Tibial artery (tissue), 4 donors: ENCODE measurements around the gene RAPGEF1.
"Not testable (repeated sequence)": the region's sequence is repeated elsewhere in the genome, so short reads cannot be mapped to it uniquely, and the experiment has no call there.

Experiments
- DNase-seq, 2 donors: peaks; one replicate each; pipeline ENCODE4 v3.0.0-alpha.2; 2019
- H3K27ac ChIP-seq, 2 donors: fragments of 200-600 bp; sonication (generic) in 1 of 2; 1 replicate in 1 of 2; 2 replicates in 1 of 2; pipeline ENCODE4 v1.5.1; 2018 to 2019; ENCODE audit warnings: mild to moderate bottlenecking in 1 of 2
- H3K27me3 ChIP-seq, 2 donors: fragments of 200-600 bp; sonication (generic) in 1 of 2; one replicate each; pipeline versions ENCODE4 v1.5.1 to v1.6.0; 2016 to 2019
- H3K36me3 ChIP-seq, 3 donors: fragments of 200-600 bp; sonication (generic) in 2 of 3; one replicate each; pipeline ENCODE4 v1.5.1; 2016 to 2019; ENCODE audit warnings: mild to moderate bottlenecking in 2 of 3
- H3K4me1 ChIP-seq, 4 donors: fragments of 200-600 bp; sonication (generic) in 2 of 4; 1 replicate in 3 of 4; 2 replicates in 1 of 4; pipeline ENCODE4 v1.5.1; 2016 to 2019
- H3K4me3 ChIP-seq, 2 donors: fragments of 200-600 bp; sonication (generic) in 1 of 2; 1 replicate in 1 of 2; 2 replicates in 1 of 2; pipeline ENCODE4 v1.5.1; 2018 to 2019; ENCODE audit warnings: mild to moderate bottlenecking in 2 of 2
- H3K9me3 ChIP-seq, 3 donors: fragments of 200-600 bp; sonication (generic) in 1 of 3; one replicate each; pipeline ENCODE4 v1.5.1; 2016 to 2019
- intact Hi-C: fragments of 100-400 bp; cut with DNase I; formaldehyde crosslinking; loops from one replicate; pipeline ENCODE4 v1.15.0; 2023; ENCODE audit warnings: low total_unique reads
- TF ChIP-seq, protein P1 (sequence below), 2 experiments: fragments of 200-600 bp in 1 of 2; fragments of 450-650 bp in 1 of 2; IDR thresholded peaks; one replicate each; pipeline ENCODE4 v1.5.1; 2017 to 2019; ENCODE audit warnings: antibody characterized with exemption in 2 of 2, mild to moderate bottlenecking in 1 of 2, moderate library complexity in 1 of 2

Gene RAPGEF1

DNA sequence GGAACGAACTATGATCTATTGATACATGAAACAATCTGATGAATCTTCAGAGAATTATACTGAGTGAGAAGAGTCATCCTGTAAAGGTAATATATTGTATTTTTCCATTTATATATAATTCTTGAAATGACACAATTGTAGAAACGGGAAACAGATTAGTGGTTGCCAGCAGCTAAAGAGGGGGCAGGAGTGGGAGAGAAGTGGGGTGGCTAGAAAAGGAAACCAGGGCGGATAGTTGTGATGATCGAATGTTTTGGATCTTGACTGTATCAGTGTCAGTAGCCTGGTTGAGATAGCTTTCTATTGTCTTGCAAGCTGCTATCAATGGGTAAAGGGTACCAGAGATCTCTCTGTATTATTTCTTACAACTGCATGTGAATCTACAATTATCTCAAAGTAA, 17.7 kb upstream of the RAPGEF1 start:
- no peak overlapping the region for H3K27ac ChIP-seq
- H3K4me3 ChIP-seq: no peak overlapping the region
- H3K27me3 ChIP-seq: peaks cover 0 to 35% of the 10 kb centered on the region in 2 donors
- H3K36me3 ChIP-seq: no peaks in the 10 kb centered on the region
- H3K9me3 ChIP-seq: no peaks in the 10 kb centered on the region
- DNase-seq: no peak
- peaks cover 0 to 9% (median 4%) of the 10 kb centered on the region in 4 donors for H3K4me1 ChIP-seq
- TF ChIP-seq, protein P1, sequence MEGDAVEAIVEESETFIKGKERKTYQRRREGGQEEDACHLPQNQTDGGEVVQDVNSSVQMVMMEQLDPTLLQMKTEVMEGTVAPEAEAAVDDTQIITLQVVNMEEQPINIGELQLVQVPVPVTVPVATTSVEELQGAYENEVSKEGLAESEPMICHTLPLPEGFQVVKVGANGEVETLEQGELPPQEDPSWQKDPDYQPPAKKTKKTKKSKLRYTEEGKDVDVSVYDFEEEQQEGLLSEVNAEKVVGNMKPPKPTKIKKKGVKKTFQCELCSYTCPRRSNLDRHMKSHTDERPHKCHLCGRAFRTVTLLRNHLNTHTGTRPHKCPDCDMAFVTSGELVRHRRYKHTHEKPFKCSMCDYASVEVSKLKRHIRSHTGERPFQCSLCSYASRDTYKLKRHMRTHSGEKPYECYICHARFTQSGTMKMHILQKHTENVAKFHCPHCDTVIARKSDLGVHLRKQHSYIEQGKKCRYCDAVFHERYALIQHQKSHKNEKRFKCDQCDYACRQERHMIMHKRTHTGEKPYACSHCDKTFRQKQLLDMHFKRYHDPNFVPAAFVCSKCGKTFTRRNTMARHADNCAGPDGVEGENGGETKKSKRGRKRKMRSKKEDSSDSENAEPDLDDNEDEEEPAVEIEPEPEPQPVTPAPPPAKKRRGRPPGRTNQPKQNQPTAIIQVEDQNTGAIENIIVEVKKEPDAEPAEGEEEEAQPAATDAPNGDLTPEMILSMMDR (IDR thresholded peaks at IDR 0.05): no peak
- intact Hi-C loops: no loop called here

DNA sequence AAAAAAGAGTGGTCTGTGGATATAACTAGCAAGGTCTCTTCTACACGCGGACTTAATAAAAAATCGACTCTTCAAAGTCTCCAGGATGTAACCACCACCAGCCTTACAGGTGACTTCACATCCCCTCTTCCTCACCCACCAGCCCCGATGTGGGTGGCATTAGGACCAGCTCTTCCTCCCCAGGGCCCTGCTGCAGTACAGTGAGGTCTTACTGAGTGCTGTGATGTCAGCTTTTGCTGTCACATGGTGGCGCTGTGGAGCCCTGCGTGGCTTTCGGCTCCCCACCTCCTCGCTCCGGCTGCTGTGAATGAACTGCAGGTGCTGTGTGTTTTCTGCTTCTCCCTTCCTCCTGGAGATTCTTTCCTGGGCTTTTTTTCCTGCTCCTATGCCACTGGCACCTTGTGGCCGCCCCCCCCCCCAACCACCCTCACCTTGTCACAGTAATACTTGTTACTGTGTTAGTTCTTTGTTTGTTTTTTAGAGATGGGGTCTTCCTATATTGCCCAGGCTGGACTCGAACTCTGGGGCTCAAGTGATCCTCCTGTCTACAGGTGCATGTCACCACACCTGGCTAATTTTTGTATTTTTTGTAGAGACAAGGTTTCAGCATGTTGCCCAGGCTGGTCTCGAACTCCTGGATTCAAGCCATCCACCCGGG, 15.8 kb upstream of the RAPGEF1 start:
- peaks cover 0 to 5% (median 1%) of the 10 kb centered on the region in 4 donors for H3K4me1 ChIP-seq
- DNase-seq: peak; percentile 74 to 84
- H3K27me3 ChIP-seq: peaks cover 0 to 29% of the 10 kb centered on the region in 2 donors
- no peak overlapping the region for H3K27ac ChIP-seq
- intact Hi-C loops: no loop called here
- no peak overlapping the region for H3K4me3 ChIP-seq
- TF ChIP-seq, protein P1 (IDR thresholded peaks at IDR 0.05): peak; percentile 52 to 65
- no peaks in the 10 kb centered on the region for H3K9me3 ChIP-seq
- no peaks in the 10 kb centered on the region for H3K36me3 ChIP-seq

DNA sequence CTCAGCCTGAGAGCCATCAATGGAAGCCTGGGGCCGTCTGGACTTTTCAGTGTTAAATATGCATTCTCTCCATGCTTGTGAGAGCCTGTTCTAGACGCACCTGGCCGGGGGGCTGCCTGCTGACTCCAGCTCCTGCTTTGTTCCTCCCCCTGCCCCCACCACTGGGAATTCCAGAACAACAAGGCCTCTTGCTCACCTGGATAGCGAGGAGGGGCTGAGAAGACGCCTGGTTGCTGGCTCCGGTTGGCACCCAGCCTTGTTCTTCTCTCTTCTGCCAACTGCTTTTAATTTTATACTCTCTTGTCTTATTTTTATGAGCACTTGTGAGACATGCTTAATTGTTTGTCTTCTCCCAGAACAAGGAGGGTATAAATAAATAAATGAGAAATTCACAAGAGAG, 15.0 kb upstream of the RAPGEF1 start:
- no peak overlapping the region for H3K4me3 ChIP-seq
- H3K27me3 ChIP-seq: peaks cover 0 to 29% of the 10 kb centered on the region in 2 donors
- TF ChIP-seq, protein P1 (IDR thresholded peaks at IDR 0.05): no peak
- H3K36me3 ChIP-seq: no peaks in the 10 kb centered on the region
- intact Hi-C loops: no loop called here
- H3K4me1 ChIP-seq: peaks cover 0 to 5% (median 1%) of the 10 kb centered on the region in 4 donors
- H3K27ac ChIP-seq: no peak overlapping the region
- no peak for DNase-seq
- H3K9me3 ChIP-seq: no peaks in the 10 kb centered on the region

DNA sequence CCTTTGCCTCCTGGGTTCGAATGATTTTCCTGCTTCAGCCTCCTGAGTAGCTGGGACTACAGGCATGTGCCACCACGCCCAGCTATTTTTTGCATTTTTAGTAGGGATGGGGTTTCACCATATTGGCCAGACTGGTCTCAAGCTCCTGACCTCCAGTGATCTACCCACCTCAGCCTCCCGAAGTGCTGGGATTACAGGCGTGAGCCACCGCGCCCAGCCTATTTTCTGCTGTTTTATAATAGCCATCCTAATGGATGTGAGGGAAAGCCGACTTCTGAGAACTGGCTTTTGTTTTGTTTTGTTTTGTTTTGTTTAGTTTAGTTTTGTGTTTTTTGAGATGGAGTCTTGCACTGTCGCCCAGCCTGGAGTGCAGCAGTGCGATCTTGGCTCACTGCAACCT, 13.9 kb upstream of the RAPGEF1 start:
- H3K27ac ChIP-seq, H3K9me3 ChIP-seq, H3K4me1 ChIP-seq, H3K4me3 ChIP-seq, intact Hi-C loops, DNase-seq, H3K36me3 ChIP-seq: not testable (repeated sequence)
- peaks cover 0 to 29% of the 10 kb centered on the region in 2 donors for H3K27me3 ChIP-seq

DNA sequence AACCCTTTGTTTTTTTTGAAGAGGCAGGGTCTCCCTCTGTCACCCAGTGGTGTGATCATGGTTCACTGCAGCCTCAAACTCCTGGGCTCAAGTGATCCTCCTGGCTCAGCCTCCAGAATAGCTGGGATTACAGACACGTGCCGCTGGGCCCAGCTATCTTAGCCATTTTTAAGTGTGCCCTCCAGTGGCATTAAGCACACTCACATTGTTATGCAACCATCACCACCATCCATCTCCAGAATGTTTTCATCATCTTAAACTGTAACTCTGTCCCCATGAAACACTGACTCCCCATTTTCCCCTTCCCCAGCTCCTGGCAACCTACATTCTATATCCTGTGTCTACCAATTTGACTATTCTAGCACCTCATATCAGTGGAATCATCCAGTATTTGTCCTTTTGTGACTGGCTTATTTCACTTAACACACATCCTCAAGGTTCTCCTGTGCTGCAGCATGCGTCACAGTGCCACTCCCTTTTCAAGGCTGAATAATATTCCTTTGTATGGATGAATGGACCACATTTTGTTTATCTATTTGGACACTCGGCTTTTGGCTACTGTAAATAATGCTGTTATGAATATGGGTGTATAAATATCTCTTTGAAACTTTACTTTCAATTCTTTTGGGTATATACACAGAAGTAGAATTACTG, 12.5 kb upstream of the RAPGEF1 start:
- intact Hi-C loops: no loop called here
- H3K9me3 ChIP-seq: no peaks in the 10 kb centered on the region
- peaks cover 0 to 5% (median 1%) of the 10 kb centered on the region in 4 donors for H3K4me1 ChIP-seq
- TF ChIP-seq, protein P1 (IDR thresholded peaks at IDR 0.05): no peak
- DNase-seq: no peak
- H3K4me3 ChIP-seq: no peak overlapping the region
- H3K36me3 ChIP-seq: no peaks in the 10 kb centered on the region
- no peak overlapping the region for H3K27ac ChIP-seq
- peaks cover 0 to 29% of the 10 kb centered on the region in 2 donors for H3K27me3 ChIP-seq

DNA sequence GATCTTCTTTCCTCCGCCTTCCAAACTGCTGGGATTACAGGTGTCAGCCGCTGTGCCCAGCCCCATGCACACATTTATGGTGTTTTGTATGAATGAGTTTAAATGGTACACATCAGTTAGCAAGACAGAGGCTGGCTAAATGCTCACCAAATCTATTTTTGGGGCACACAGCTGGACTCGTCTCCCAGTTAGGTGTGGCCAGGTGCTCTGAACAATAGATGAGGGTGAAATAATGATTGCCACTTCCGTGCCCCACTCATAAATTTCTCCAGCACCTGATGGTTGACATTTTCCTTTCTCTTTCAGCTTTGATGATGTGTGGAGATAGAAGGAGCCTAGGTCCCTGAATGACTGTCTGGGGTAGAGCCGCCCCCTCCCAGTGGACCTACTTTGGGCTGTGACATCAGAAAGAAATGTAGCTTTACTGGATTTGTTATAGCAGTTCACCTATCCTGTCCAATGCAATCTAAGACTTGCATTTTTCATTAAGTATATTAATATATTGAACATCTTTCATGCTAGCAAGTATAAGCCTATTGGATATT, 8.6 kb upstream of the RAPGEF1 start:
- H3K27ac ChIP-seq: no peak overlapping the region
- TF ChIP-seq, protein P1 (IDR thresholded peaks at IDR 0.05): no peak
- no peak overlapping the region for H3K4me3 ChIP-seq
- H3K27me3 ChIP-seq: no peaks in the 10 kb centered on the region
- no peaks in the 10 kb centered on the region for H3K4me1 ChIP-seq
- intact Hi-C loops: loop anchor here (10.0 kb wide), 1 partner anchor 404 kb away; no protein-coding TSS in a partner anchor
- H3K36me3 ChIP-seq: no peaks in the 10 kb centered on the region
- DNase-seq: no peak
- H3K9me3 ChIP-seq: no peaks in the 10 kb centered on the region
